K562 (cell line): Measurements from ENCODE around the gene BZW2. TPM values are rescaled to one million over a fixed set of nuclear protein-coding genes. Genes with fewer than 3 reads are reported as not detected.

ENCODE experiments used
- SAFB ChIP-seq: fragments of 200-400 bp; formaldehyde crosslinking; IDR thresholded peaks from 2 replicates; pipeline ENCODE4 v1.6.1; 2017; ENCODE audit warnings: low read depth, low read length, borderline replicate concordance
- ZC3H11A ChIP-seq: IDR thresholded peaks from 2 replicates; pipeline ENCODE4 v1.6.1; 2012; ENCODE audit warnings: low read depth, low read length, improper control_type of control experiment
- ZNF133 ChIP-seq: fragments of 250-450 bp; sonication (Bioruptor Pico); IDR thresholded peaks from 2 replicates; pipeline ENCODE4 v1.4.0; 2020; ENCODE audit warnings: mild to moderate bottlenecking
- ZNF766 ChIP-seq: fragments of 200-800 bp; sonication (Bioruptor generic); conservative IDR thresholded peaks from 2 replicates; pipeline ENCODE4 v1.6.1; 2016; ENCODE audit warnings: missing genetic modification characterization, missing compliant biosample characterization
- polyA plus RNA-seq, 8 experiments: library from polyadenylated mRNA; depleted of rRNA in 4 of 8; stranded (reverse) in 5 of 8; unstranded in 3 of 8; fragments of >200 nt; fragmentation: Nextera tagmentation in 2 of 8; fragmentation: Illumina TruSeq in 1 of 8; extraction: Ambion mirVana in 2 of 8; extraction: Trizol in 1 of 8; gene quantifications; 2 replicates each; pipeline versions ENCODE4 v1.2.1 to v1.2.3, GENCODE V29; 2011 to 2014; ENCODE audit warnings: inconsistent platforms in 1 of 8, missing spikeins in 1 of 8
- total RNA-seq, 7 experiments: library from RNA; depleted of rRNA in 6 of 7; stranded (reverse); fragments of >200 nt in 6 of 7; fragmentation: Illumina TruSeq in 2 of 7; extraction: Trizol in 2 of 7; gene quantifications; 2 replicates each; pipeline versions ENCODE4 v1.2.1 to v1.2.3, GENCODE V29; 2011 to 2021; ENCODE audit warnings: low replicate concordance in 1 of 7
- TF ChIP-seq, protein P1 (sequence below): IDR thresholded peaks from 2 replicates; pipeline ENCODE4 v1.6.1; 2011; ENCODE audit not compliant: insufficient read length; ENCODE audit errors: extremely low read depth
- TF ChIP-seq, protein P2 (sequence below): fragments of 250-450 bp; sonication (Bioruptor Pico); IDR thresholded peaks from 2 replicates; pipeline ENCODE4 v1.4.0; 2020
- TF ChIP-seq, protein P3 (sequence below): fragments of 250-450 bp; sonication (Bioruptor Pico); IDR thresholded peaks from 2 replicates; pipeline ENCODE4 v1.5.0; 2021

BZW2 gene
- total and polyA plus RNA-seq, 9 of the 15 experiments (the other 6 are each of a cell fraction or from before 2014, with no cell fraction given) = 140 to 316 (median 173) TPM

DNA sequence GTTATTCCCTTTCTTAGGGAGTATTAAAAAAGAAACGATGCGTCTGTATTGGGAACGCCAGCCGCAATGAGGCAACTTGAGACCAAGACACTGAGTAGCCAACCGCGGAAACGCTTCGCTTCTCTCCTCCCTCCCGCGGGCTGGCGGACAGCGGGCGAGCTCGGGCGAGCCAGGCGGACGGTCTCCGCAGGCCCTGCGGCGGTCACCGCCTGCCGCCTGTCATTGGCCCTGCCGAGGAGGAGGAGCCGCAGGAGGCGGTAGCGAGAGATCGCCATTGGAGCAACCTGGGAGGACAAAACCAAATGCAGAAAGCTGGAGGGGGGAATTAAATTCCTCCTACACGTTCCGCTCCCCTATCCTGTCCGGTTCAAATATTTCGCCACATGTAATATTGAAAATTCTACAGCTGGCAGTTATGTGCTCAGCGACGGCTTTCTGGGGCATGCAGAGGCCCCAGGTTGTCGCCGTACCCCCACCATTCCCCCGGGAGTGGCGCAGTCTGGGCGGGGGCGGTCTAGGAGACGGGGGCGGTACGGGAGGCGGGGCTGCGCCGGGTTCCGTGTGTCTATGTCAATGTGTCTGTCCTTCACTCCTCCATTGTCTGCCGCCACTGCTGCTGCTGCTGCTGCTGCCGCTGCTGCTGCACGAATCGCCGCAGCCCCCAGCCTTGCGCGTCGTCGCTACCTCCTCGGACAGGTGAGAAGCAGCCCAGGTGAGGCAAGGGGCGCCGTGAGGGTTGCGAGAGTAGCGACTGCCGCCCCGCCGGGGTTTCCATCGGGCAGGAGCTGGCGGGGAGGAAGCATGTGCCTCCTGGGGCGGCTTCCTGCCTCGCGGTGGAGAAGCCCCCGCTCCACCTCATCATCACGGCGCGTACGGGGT is at the start of gene BZW2, which contains the start of gene ANKMY2 (continued):
- TF ChIP-seq ZC3H11A (no peak), SAFB (no peak), ZNF133 (CRISPR knock-in tag) (no peak), ZNF766 (CRISPR knock-in tag) (peak; percentile 66; the same call in 1 of the 2 replicates)
- TF ChIP-seq, protein P1, sequence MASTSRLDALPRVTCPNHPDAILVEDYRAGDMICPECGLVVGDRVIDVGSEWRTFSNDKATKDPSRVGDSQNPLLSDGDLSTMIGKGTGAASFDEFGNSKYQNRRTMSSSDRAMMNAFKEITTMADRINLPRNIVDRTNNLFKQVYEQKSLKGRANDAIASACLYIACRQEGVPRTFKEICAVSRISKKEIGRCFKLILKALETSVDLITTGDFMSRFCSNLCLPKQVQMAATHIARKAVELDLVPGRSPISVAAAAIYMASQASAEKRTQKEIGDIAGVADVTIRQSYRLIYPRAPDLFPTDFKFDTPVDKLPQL = peak; percentile 24
- TF ChIP-seq, protein P2, sequence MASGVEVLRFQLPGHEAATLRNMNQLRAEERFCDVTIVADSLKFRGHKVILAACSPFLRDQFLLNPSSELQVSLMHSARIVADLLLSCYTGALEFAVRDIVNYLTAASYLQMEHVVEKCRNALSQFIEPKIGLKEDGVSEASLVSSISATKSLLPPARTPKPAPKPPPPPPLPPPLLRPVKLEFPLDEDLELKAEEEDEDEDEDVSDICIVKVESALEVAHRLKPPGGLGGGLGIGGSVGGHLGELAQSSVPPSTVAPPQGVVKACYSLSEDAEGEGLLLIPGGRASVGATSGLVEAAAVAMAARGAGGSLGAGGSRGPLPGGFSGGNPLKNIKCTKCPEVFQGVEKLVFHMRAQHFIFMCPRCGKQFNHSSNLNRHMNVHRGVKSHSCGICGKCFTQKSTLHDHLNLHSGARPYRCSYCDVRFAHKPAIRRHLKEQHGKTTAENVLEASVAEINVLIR (CRISPR knock-in tag) = 0 out of 2 replicates have a peak, but pooled peaks have one; percentile 15
- TF ChIP-seq, protein P3, sequence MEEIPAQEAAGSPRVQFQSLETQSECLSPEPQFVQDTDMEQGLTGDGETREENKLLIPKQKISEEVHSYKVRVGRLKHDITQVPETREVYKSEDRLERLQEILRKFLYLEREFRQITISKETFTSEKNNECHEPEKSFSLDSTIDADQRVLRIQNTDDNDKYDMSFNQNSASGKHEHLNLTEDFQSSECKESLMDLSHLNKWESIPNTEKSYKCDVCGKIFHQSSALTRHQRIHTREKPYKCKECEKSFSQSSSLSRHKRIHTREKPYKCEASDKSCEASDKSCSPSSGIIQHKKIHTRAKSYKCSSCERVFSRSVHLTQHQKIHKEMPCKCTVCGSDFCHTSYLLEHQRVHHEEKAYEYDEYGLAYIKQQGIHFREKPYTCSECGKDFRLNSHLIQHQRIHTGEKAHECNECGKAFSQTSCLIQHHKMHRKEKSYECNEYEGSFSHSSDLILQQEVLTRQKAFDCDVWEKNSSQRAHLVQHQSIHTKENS (CRISPR knock-in tag) = no peak
- TF ChIP-seq, all 486 proteins: peak for 176
